ENCODE results near the gene ATXN10.

GRCh38 chr22:45689211-45689610, 17.6 kb downstream of the ATXN10 start:
- no peak for TF ChIP-seq CTCF (IDR thresholded peaks at IDR 0.05; ENCODE audit: low read depth, low read length)
- TF ChIP-seq EZH2phosphoT487 (IDR thresholded peaks at IDR 0.05; ENCODE audit: low read depth), result no peak

Data from OCI-LY3 (cell line).